SU-DHL-6 (cell line): Measurements from ENCODE around the gene GBP4.

Source experiments
- EZH2phosphoT487 ChIP-seq: fragments of 200-600 bp; sonication (generic), shearing (Covaris generic); conservative IDR thresholded peaks from 2 replicates; pipeline ENCODE4 v1.6.1; 2018; ENCODE audit warnings: mild to moderate bottlenecking, antibody characterized with exemption, low read length, moderate library complexity, mixed read lengths
- TF ChIP-seq, protein P1 (sequence below): fragments of 200-600 bp; sonication (generic); IDR thresholded peaks from one replicate; pipeline ENCODE4 v1.5.1; 2017; ENCODE audit warnings: antibody characterized with exemption, mild to moderate bottlenecking, low read length, moderate library complexity; ENCODE audit not compliant: insufficient read depth, poor library complexity, severe bottlenecking

- TF ChIP-seq, protein P1, sequence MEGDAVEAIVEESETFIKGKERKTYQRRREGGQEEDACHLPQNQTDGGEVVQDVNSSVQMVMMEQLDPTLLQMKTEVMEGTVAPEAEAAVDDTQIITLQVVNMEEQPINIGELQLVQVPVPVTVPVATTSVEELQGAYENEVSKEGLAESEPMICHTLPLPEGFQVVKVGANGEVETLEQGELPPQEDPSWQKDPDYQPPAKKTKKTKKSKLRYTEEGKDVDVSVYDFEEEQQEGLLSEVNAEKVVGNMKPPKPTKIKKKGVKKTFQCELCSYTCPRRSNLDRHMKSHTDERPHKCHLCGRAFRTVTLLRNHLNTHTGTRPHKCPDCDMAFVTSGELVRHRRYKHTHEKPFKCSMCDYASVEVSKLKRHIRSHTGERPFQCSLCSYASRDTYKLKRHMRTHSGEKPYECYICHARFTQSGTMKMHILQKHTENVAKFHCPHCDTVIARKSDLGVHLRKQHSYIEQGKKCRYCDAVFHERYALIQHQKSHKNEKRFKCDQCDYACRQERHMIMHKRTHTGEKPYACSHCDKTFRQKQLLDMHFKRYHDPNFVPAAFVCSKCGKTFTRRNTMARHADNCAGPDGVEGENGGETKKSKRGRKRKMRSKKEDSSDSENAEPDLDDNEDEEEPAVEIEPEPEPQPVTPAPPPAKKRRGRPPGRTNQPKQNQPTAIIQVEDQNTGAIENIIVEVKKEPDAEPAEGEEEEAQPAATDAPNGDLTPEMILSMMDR: no peak
- TF ChIP-seq EZH2phosphoT487: no peak
Measured at GRCh38 chr1:89171067-89171438, 27.7 kb downstream of the GBP4 start.
